Lung (tissue), 12 donors: ENCODE measurements around the gene AVEN. TPM values are rescaled to one million over a fixed set of nuclear protein-coding genes. Genes with fewer than 3 reads are reported as not detected.

ENCODE experiments used
- ATAC-seq: fragments of 200-7000 bp; cut with Tn5 transposase; one replicate; pipeline ENCODE4 v1.9.1; 2020; ENCODE audit warnings: moderate number of reproducible peaks; ENCODE audit not compliant: insufficient read depth, low FRiP score
- DNase-seq, 3 donors: peaks; one replicate each; pipeline ENCODE4 v3.0.0-alpha.2; 2013 to 2017
- H3K27ac ChIP-seq, 2 donors: one replicate each; pipeline ENCODE4 v1.5.1; 2013; ENCODE audit warnings: mild to moderate bottlenecking in 2 of 2, moderate library complexity in 2 of 2, control low read depth in 1 of 2, inconsistent platforms in 1 of 2, low read depth in 1 of 2, low read length in 1 of 2
- H3K27me3 ChIP-seq, 3 donors: one replicate each; pipeline ENCODE4 v1.5.1; 2013; ENCODE audit warnings: low read length in 2 of 3; ENCODE audit not compliant: control insufficient read depth in 3 of 3, insufficient read depth in 3 of 3
- H3K36me3 ChIP-seq, 4 donors: one replicate each; pipeline ENCODE4 v1.5.1; 2013; ENCODE audit warnings: low read length in 4 of 4, mild to moderate bottlenecking in 1 of 4, moderate library complexity in 1 of 4; ENCODE audit not compliant: control insufficient read depth in 4 of 4, insufficient read depth in 4 of 4
- H3K4me1 ChIP-seq, 5 donors: one replicate each; pipeline ENCODE4 v1.5.1; 2013; ENCODE audit warnings: low read length in 5 of 5, mild to moderate bottlenecking in 2 of 5, moderate library complexity in 1 of 5; ENCODE audit not compliant: control insufficient read depth in 5 of 5, insufficient read depth in 5 of 5
- H3K4me3 ChIP-seq: one replicate; pipeline ENCODE4 v1.5.1; 2013; ENCODE audit warnings: mild to moderate bottlenecking, control low read depth, moderate library complexity
- H3K9ac ChIP-seq, 2 donors: one replicate each; pipeline ENCODE4 v1.5.1; 2013; ENCODE audit warnings: low read length in 2 of 2, control low read depth in 1 of 2; ENCODE audit not compliant: insufficient read depth in 1 of 2
- H3K9me3 ChIP-seq, 4 donors: one replicate each; pipeline ENCODE4 v1.5.1; 2013; ENCODE audit warnings: low read length in 3 of 4, mild to moderate bottlenecking in 1 of 4, moderate library complexity in 1 of 4; ENCODE audit not compliant: control insufficient read depth in 4 of 4, insufficient read depth in 3 of 4
- WGBS, 2 donors: extraction: QIAGEN DNeasy Blood & Tissue Kit; methylation state at CpG; one replicate each; pipeline ENCODE4 v1.1.7; 2013; 5-methylcytosine and 5-hydroxymethylcytosine counted together
- polyA plus RNA-seq, 2 donors: library from polyadenylated mRNA; stranded (reverse); fragments of 200-250 nt; gene quantifications; one replicate each; pipeline ENCODE4 v1.2.1, GENCODE V29; 2013
- total RNA-seq, 2 donors: library from RNA; depleted of rRNA in 1 of 2; stranded (reverse); fragments of >200 nt in 1 of 2; gene quantifications; one replicate each; pipeline ENCODE4 v1.2.1, GENCODE V29; 2014 to 2021
- TF ChIP-seq, protein P1 (sequence below): IDR thresholded peaks from 2 replicates; pipeline ENCODE4 v1.5.1; 2012; ENCODE audit warnings: mild to moderate bottlenecking; ENCODE audit errors: control extremely low read depth, extremely low read depth
- donor health status: control.
- donor health status: control.
- donor health status: Bipolar disorder and iron deficiency.
- donor health status: healthy.
- donor health status: DM: yes; HTN: yes; CAD: no.

The AVEN gene
- total and polyA plus RNA-seq, 4 donors: 7.5 to 9.3 (median 8.9) TPM

GRCh38 chr15:33872416-33873106, 166.4 kb downstream of the AVEN start:
- DNase-seq: peak in 1 of 3 donors; percentile 26
- TF ChIP-seq, protein P1, sequence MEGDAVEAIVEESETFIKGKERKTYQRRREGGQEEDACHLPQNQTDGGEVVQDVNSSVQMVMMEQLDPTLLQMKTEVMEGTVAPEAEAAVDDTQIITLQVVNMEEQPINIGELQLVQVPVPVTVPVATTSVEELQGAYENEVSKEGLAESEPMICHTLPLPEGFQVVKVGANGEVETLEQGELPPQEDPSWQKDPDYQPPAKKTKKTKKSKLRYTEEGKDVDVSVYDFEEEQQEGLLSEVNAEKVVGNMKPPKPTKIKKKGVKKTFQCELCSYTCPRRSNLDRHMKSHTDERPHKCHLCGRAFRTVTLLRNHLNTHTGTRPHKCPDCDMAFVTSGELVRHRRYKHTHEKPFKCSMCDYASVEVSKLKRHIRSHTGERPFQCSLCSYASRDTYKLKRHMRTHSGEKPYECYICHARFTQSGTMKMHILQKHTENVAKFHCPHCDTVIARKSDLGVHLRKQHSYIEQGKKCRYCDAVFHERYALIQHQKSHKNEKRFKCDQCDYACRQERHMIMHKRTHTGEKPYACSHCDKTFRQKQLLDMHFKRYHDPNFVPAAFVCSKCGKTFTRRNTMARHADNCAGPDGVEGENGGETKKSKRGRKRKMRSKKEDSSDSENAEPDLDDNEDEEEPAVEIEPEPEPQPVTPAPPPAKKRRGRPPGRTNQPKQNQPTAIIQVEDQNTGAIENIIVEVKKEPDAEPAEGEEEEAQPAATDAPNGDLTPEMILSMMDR: no peak
- WGBS, 2 donors: 88 to 91% methylated on average over 13 of the region's 13 CpGs

GRCh38 chr15:33871980-33872379, 167.0 kb downstream of the AVEN start:
- Histone ChIP-seq H3K36me3 (peaks cover 0 to 2% (median 0%) of the 10 kb centered on the region in 4 donors), H3K27me3 (no peaks in the 10 kb centered on the region), H3K27ac (no peak overlapping the region), H3K9ac (no peak overlapping the region), H3K4me1 (peaks cover 0 to 15% (median 3%) of the 10 kb centered on the region in 5 donors), H3K9me3 (no peaks in the 10 kb centered on the region), H3K4me3 (no peak overlapping the region)
- DNase-seq: no peak
- ATAC-seq: no peak
- TF ChIP-seq, protein P1: no peak
- WGBS, 2 donors: 88 to 95% methylated on average over 2 of the region's 2 CpGs

More at GRCh38 chr15:33872416-33873106, 166.4 kb downstream of the AVEN start:
- no peaks in the 10 kb centered on the region for H3K27me3 ChIP-seq
- peaks cover 0 to 15% (median 3%) of the 10 kb centered on the region in 5 donors for H3K4me1 ChIP-seq
- H3K36me3 ChIP-seq: peaks cover 0 to 2% (median 0%) of the 10 kb centered on the region in 4 donors
- H3K4me3 ChIP-seq: no peak overlapping the region
- no peak overlapping the region for H3K9ac ChIP-seq
- H3K27ac ChIP-seq: no peak overlapping the region
- no peaks in the 10 kb centered on the region for H3K9me3 ChIP-seq
- no peak for ATAC-seq

DNA sequence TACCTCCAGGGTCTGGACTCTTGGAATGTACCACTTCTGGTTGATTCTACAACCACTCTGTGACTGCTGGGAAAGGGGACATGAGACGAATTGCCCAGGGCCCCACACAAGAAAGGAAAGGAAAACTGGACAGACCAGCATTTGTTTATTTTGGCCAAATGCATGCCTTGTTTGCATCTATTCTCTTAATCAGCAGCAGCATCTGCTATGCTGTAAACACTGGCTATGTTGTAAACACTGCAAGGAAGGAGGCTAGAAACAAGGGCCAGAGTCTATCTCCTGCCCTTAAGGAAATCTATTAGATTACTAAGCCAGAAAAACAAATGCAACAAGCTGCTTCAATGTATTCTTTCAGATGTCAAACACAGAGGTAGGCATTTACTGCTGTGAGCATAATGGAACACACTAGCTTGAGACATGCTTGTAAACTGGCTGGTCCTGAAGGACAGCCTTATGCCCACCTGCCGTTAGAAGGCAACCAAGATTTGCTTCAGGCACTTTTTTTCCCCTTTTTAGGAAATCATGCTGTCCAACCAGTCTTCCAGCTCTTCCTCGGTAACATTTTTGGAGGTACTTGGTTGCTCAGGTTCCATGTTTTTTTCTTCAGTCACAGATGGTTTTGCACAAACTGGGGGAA, 172.8 kb downstream of the AVEN start:
- Histone ChIP-seq H3K36me3 (peaks cover 0 to 8% (median 0%) of the 10 kb centered on the region in 4 donors), H3K27ac (no peak overlapping the region), H3K9ac (no peak overlapping the region), H3K4me3 (no peak overlapping the region), H3K4me1 (peaks cover 0 to 22% (median 4%) of the 10 kb centered on the region in 5 donors), H3K27me3 (no peaks in the 10 kb centered on the region), H3K9me3 (no peaks in the 10 kb centered on the region)
- peak in 2 of 3 donors; percentile 67 to 71 for DNase-seq
- whole genome bisulfite sequencing, 2 donors: 53 to 73% methylated on average over 3 of the region's 3 CpGs
- no peak for ATAC-seq
- TF ChIP-seq, protein P1: no peak
